CD14-positive monocyte (primary cell): ENCODE results near the gene CCL15. TPM values are rescaled to one million over a fixed set of nuclear protein-coding genes. Genes with fewer than 3 reads are reported as not detected.

Experiments
- DNase-seq, 3 donors: peaks; one replicate each; pipeline ENCODE4 v3.0.0-alpha.2; 2011 to 2022
- H2AFZ ChIP-seq: 2 replicates; pipeline ENCODE4 v1.6.0; 2012; ENCODE audit warnings: mild to moderate bottlenecking, low read depth, low read length, inconsistent platforms; ENCODE audit not compliant: insufficient read depth, poor library complexity, severe bottlenecking
- H3K27ac ChIP-seq, 2 donors: 1 replicate in 1 of 2; 2 replicates in 1 of 2; pipeline ENCODE4 v1.5.1; 2012 to 2013; ENCODE audit warnings: low read length in 2 of 2, control low read depth in 1 of 2, inconsistent platforms in 1 of 2, low read depth in 1 of 2, mild to moderate bottlenecking in 1 of 2
- H3K27me3 ChIP-seq, 2 donors: one replicate each; pipeline versions ENCODE4 v1.6.0 to v1.6.1; 2011 to 2013; ENCODE audit warnings: low read length in 2 of 2; ENCODE audit not compliant: control insufficient read depth in 2 of 2, insufficient read depth in 2 of 2
- H3K36me3 ChIP-seq, 2 donors: replicated peaks in 1 of 2; 1 replicate in 1 of 2; 2 replicates in 1 of 2; pipeline versions ENCODE4 v1.5.1 to v1.6.1; 2012 to 2013; ENCODE audit warnings: low read length in 2 of 2, control low read depth in 1 of 2, inconsistent platforms in 1 of 2, mild to moderate bottlenecking in 1 of 2; ENCODE audit not compliant: insufficient read depth in 2 of 2, control insufficient read depth in 1 of 2
- H3K4me1 ChIP-seq, 2 donors: 1 replicate in 1 of 2; 2 replicates in 1 of 2; pipeline versions ENCODE4 v1.5.1 to v1.6.1; 2012 to 2013; ENCODE audit warnings: low read length in 2 of 2, control low read depth in 1 of 2, inconsistent platforms in 1 of 2, mild to moderate bottlenecking in 1 of 2, moderate library complexity in 1 of 2; ENCODE audit not compliant: insufficient read depth in 2 of 2, control insufficient read depth in 1 of 2
- H3K4me2 ChIP-seq: replicated peaks from 2 replicates; pipeline ENCODE3; 2012; ENCODE audit warnings: low read length, moderate library complexity, mild to moderate bottlenecking; ENCODE audit not compliant: poor library complexity, severe bottlenecking; ENCODE audit errors: extremely low read depth
- H3K4me3 ChIP-seq, 3 experiments: fragments of 200-600 bp in 1 of 3; sonication (generic) in 1 of 3; replicated peaks in 1 of 3; 1 replicate in 2 of 3; 2 replicates in 1 of 3; pipeline ENCODE4 v1.5.1; 2011 to 2013; ENCODE audit warnings: low read length in 3 of 3, mild to moderate bottlenecking in 3 of 3, control low read depth in 2 of 3, low read depth in 2 of 3, inconsistent platforms in 1 of 3, moderate library complexity in 1 of 3
- H3K79me2 ChIP-seq: 2 replicates; pipeline ENCODE4 v1.6.0; 2012; ENCODE audit warnings: mild to moderate bottlenecking, control low read depth, inconsistent platforms, low read length, moderate library complexity; ENCODE audit not compliant: insufficient read depth
- H3K9ac ChIP-seq: 2 replicates; pipeline ENCODE4 v1.6.0; 2017; ENCODE audit warnings: low read length, mild to moderate bottlenecking; ENCODE audit not compliant: insufficient read depth, poor library complexity, severe bottlenecking
- H3K9me3 ChIP-seq, 2 donors: replicated peaks in 1 of 2; 1 replicate in 1 of 2; 2 replicates in 1 of 2; pipeline versions ENCODE4 v1.5.1 to v1.6.1; 2012 to 2013; ENCODE audit warnings: low read length in 2 of 2, control low read depth in 1 of 2; ENCODE audit not compliant: control insufficient read depth in 1 of 2, insufficient read depth in 1 of 2
- H4K20me1 ChIP-seq: 2 replicates; pipeline ENCODE4 v1.6.0; 2012; ENCODE audit warnings: mild to moderate bottlenecking, low read length, control low read depth, moderate library complexity; ENCODE audit not compliant: insufficient read depth
- H3K27ac Mint-ChIP-seq, 7 donors: one replicate each; pipeline ENCODE4 v1.8.0; 2020; ENCODE audit warnings: mild to moderate bottlenecking in 7 of 7, mixed read lengths in 7 of 7, moderate library complexity in 6 of 7, inconsistent platforms in 2 of 7
- H3K27me3 Mint-ChIP-seq, 3 donors: one replicate each; pipeline ENCODE4 v1.8.0; 2021 to 2022; ENCODE audit warnings: low read depth in 3 of 3, mild to moderate bottlenecking in 3 of 3, mixed read lengths in 3 of 3, moderate library complexity in 3 of 3, inconsistent platforms in 1 of 3
- H3K36me3 Mint-ChIP-seq, 2 donors: one replicate each; pipeline ENCODE4 v1.8.0; 2020; ENCODE audit warnings: mixed read lengths in 2 of 2, inconsistent platforms in 1 of 2, mild to moderate bottlenecking in 1 of 2
- H3K4me1 Mint-ChIP-seq: one replicate; pipeline ENCODE4 v1.8.0; 2020; ENCODE audit warnings: mild to moderate bottlenecking, mixed read lengths
- H3K4me3 Mint-ChIP-seq, 2 donors: one replicate each; pipeline ENCODE4 v1.8.0; 2020; ENCODE audit warnings: mild to moderate bottlenecking in 2 of 2, mixed read lengths in 2 of 2, moderate library complexity in 1 of 2
- H3K9me3 Mint-ChIP-seq, 7 donors: one replicate each; pipeline ENCODE4 v1.8.0; 2020 to 2022; ENCODE audit warnings: mixed read lengths in 7 of 7, mild to moderate bottlenecking in 6 of 7, moderate library complexity in 6 of 7, inconsistent platforms in 2 of 7
- WGBS: methylation state at CpG from one replicate; pipeline ENCODE4 v1.1.5; 2013; ENCODE audit warnings: missing lambda C conversion rate; ENCODE audit not compliant: insufficient coverage; 5-methylcytosine and 5-hydroxymethylcytosine counted together
- intact Hi-C, 2 donors: fragments of 100-400 bp; cut with micrococcal nuclease; formaldehyde crosslinking; loops; one replicate each; pipeline versions ENCODE4 v1.15.0 to v1.15.1; 2023
- polyA plus RNA-seq, 3 donors: library from polyadenylated mRNA; depleted of rRNA in 1 of 3; unstranded in 2 of 3; stranded (reverse) in 1 of 3; fragments of 300-500 nt in 2 of 3; fragments of >200 nt in 1 of 3; fragmentation: Illumina TruSeq in 2 of 3; gene quantifications; 1 replicate in 2 of 3; 2 replicates in 1 of 3; pipeline ENCODE4 v1.2.3, GENCODE V29; 2012 to 2021
- TF ChIP-seq, protein P1 (sequence below): fragments of 200-600 bp; IDR thresholded peaks from one replicate; pipeline ENCODE4 v1.8.0; 2022; ENCODE audit warnings: antibody characterized with exemption, mild to moderate bottlenecking

CCL15 gene
- polyA plus RNA-seq, 3 donors = not detected

GRCh38 chr17:35949401-35949800, 52.0 kb downstream of the CCL15 start:
- no peak overlapping the region for H3K27ac Mint-ChIP-seq
- Histone ChIP-seq H3K27me3 (no peaks in the 10 kb centered on the region), H4K20me1 (no peaks in the 10 kb centered on the region), H3K4me1 (no peaks in the 10 kb centered on the region), H3K4me3 (no peak overlapping the region), H3K9me3 (no peaks in the 10 kb centered on the region), H3K79me2 (no peaks in the 10 kb centered on the region), H3K4me2 (no peak overlapping the region), H3K9ac (no peak overlapping the region), H3K27ac (no peak overlapping the region), H3K36me3 (no peaks in the 10 kb centered on the region), H2AFZ (no peak overlapping the region)
- no peak overlapping the region for H3K4me3 Mint-ChIP-seq
- H3K9me3 Mint-ChIP-seq = no peaks in the 10 kb centered on the region
- no peaks in the 10 kb centered on the region for H3K4me1 Mint-ChIP-seq
- DNase-seq = no peak
- 100% methylated on average over 2 of the region's 3 CpGs for WGBS
- intact Hi-C loops = no loop called here
- no peaks in the 10 kb centered on the region for H3K36me3 Mint-ChIP-seq
- TF ChIP-seq, protein P1, sequence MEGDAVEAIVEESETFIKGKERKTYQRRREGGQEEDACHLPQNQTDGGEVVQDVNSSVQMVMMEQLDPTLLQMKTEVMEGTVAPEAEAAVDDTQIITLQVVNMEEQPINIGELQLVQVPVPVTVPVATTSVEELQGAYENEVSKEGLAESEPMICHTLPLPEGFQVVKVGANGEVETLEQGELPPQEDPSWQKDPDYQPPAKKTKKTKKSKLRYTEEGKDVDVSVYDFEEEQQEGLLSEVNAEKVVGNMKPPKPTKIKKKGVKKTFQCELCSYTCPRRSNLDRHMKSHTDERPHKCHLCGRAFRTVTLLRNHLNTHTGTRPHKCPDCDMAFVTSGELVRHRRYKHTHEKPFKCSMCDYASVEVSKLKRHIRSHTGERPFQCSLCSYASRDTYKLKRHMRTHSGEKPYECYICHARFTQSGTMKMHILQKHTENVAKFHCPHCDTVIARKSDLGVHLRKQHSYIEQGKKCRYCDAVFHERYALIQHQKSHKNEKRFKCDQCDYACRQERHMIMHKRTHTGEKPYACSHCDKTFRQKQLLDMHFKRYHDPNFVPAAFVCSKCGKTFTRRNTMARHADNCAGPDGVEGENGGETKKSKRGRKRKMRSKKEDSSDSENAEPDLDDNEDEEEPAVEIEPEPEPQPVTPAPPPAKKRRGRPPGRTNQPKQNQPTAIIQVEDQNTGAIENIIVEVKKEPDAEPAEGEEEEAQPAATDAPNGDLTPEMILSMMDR = no peak
- H3K27me3 Mint-ChIP-seq = peaks cover 0 to 3% (median 1%) of the 10 kb centered on the region in 3 donors

GRCh38 chr17:35948092-35948491, 53.3 kb downstream of the CCL15 start:
- no peaks in the 10 kb centered on the region for H3K4me1 Mint-ChIP-seq
- Histone ChIP-seq H3K9me3 (no peaks in the 10 kb centered on the region), H3K27me3 (no peaks in the 10 kb centered on the region), H3K79me2 (no peaks in the 10 kb centered on the region), H3K4me3 (no peak overlapping the region), H4K20me1 (no peaks in the 10 kb centered on the region), H3K36me3 (no peaks in the 10 kb centered on the region), H3K4me1 (no peaks in the 10 kb centered on the region), H3K9ac (no peak overlapping the region), H3K4me2 (no peak overlapping the region), H2AFZ (no peak overlapping the region), H3K27ac (no peak overlapping the region)
- H3K27ac Mint-ChIP-seq = no peak overlapping the region
- H3K27me3 Mint-ChIP-seq = peaks cover under 1 to 1% (median 1%) of the 10 kb centered on the region in 3 donors
- intact Hi-C loops = no loop called here
- H3K4me3 Mint-ChIP-seq = no peak overlapping the region
- H3K36me3 Mint-ChIP-seq = no peaks in the 10 kb centered on the region
- DNase-seq = no peak
- TF ChIP-seq, protein P1 = no peak
- WGBS = 85% methylated on average over 6 of the region's 7 CpGs
- H3K9me3 Mint-ChIP-seq = no peaks in the 10 kb centered on the region

Other genes starting within 250 kb of the CCL15 start
- gene GAS2L2, start 248.3 kb downstream of the CCL15 start, polyA plus RNA-seq = not detected
- under 1 TPM in 1 of 3 donors, not detected in 2; 0.23 TPM for gene C17orf50, start 240.7 kb downstream of the CCL15 start, polyA plus RNA-seq
- not detected for gene MMP28, start 205.9 kb downstream of the CCL15 start, polyA plus RNA-seq
- gene TAF15, start 192.1 kb downstream of the CCL15 start, polyA plus RNA-seq = 10 to 100 TPM in 2 of 3 donors, 1 to 10 TPM in 1; 6.0 to 50.6 (median 16.3) TPM
- not detected for gene HEATR9, start 132.7 kb downstream of the CCL15 start, polyA plus RNA-seq
- 1 to 10 TPM in 2 of 3 donors, under 1 TPM in 1; 0.95 to 6.8 (median 2.8) TPM for gene CCL5, start 121.2 kb downstream of the CCL15 start, polyA plus RNA-seq
- gene RDM1, start 70.8 kb downstream of the CCL15 start, polyA plus RNA-seq = not detected
- gene LYZL6, start 57.8 kb downstream of the CCL15 start, polyA plus RNA-seq = not detected
- gene CCL16, start 20.1 kb downstream of the CCL15 start, polyA plus RNA-seq = not detected
- gene CCL14, start 14.8 kb downstream of the CCL15 start, polyA plus RNA-seq = not detected
- gene CCL23, start 16.4 kb upstream of the CCL15 start, polyA plus RNA-seq = under 1 TPM in 2 of 3 donors, not detected in 1; 0.31 to 0.89 TPM
- gene CCL18, start 62.7 kb upstream of the CCL15 start, polyA plus RNA-seq = not detected
- gene CCL3, start 88.6 kb upstream of the CCL15 start, polyA plus RNA-seq = 100 to 1,000 TPM; 161 to 328 (median 190) TPM
- gene CCL4, start 102.3 kb upstream of the CCL15 start, polyA plus RNA-seq = 10 to 100 TPM; 11.8 to 41.7 (median 40.6) TPM
- 1 to 10 TPM in 1 of 3 donors, not detected in 2; 1.8 TPM for gene TBC1D3B, start 175.1 kb upstream of the CCL15 start, polyA plus RNA-seq
- 100 to 1,000 TPM in 2 of 3 donors, 10 to 100 TPM in 1; 57.7 to 230 (median 137) TPM for gene CCL3L1, start 195.2 kb upstream of the CCL15 start, polyA plus RNA-seq
- 10 to 100 TPM; 24.8 to 32.7 (median 25.3) TPM for gene CCL4L2, start 209.5 kb upstream of the CCL15 start, polyA plus RNA-seq